ENCODE measurements around the gene ZNF148.

The ZNF148 gene

GRCh38 chr3:125213946-125214542 lies 161.1 kb downstream of the ZNF148 start:
- TF ChIP-seq ZFX (IDR thresholded peaks at IDR 0.05) (no peak), CTCF (conservative IDR thresholded peaks at IDR 0.05) (no peak)
- H3K27ac ChIP-seq: no peak overlapping the region

- H3K27ac ChIP-seq: peak overlapping the region; percentile 95; the same call in 1 of the 2 replicates
- TF ChIP-seq ZFX (IDR thresholded peaks at IDR 0.05) (no peak), CTCF (conservative IDR thresholded peaks at IDR 0.05) (no peak)
Measured at GRCh38 chr3:125213364-125213755, 161.8 kb downstream of the ZNF148 start.

- H3K27ac ChIP-seq: peak within 1 kb of the TSS; percentile 95
- TF ChIP-seq CTCF (conservative IDR thresholded peaks at IDR 0.05) (peak; percentile 10; the same call in 1 of the 2 replicates), ZFX (IDR thresholded peaks at IDR 0.05) (peak; percentile 95)
Measured at GRCh38 chr3:125212509-125213363, 162.4 kb downstream of the ZNF148 start, which contains the start of gene SLC12A8. SLC12A8 (minus strand) TSS chr3:125212748; CDS start chr3:125211349, 1,399 bp downstream.

GRCh38 chr3:125212091-125212508 lies 163.0 kb downstream of the ZNF148 start:
- peak overlapping the region; percentile 95 for H3K27ac ChIP-seq
- TF ChIP-seq ZFX (IDR thresholded peaks at IDR 0.05) (peak; percentile 99), CTCF (conservative IDR thresholded peaks at IDR 0.05) (no peak)

GRCh38 chr3:125211523-125212090 lies 163.5 kb downstream of the ZNF148 start:
- TF ChIP-seq CTCF (conservative IDR thresholded peaks at IDR 0.05) (no peak), ZFX (IDR thresholded peaks at IDR 0.05) (no peak)

GRCh38 chr3:125207949-125208568 lies 167.1 kb downstream of the ZNF148 start:
- peak overlapping the region; percentile 56 for H3K27ac ChIP-seq
- TF ChIP-seq CTCF (conservative IDR thresholded peaks at IDR 0.05) (no peak), ZFX (IDR thresholded peaks at IDR 0.05) (no peak)

More at GRCh38 chr3:125211523-125212090, 163.5 kb downstream of the ZNF148 start:
- peak overlapping the region; percentile 95 for H3K27ac ChIP-seq

All from C4-2B (cell line).